Measurements from ENCODE around the gene RFNG.

RFNG gene, protein sequence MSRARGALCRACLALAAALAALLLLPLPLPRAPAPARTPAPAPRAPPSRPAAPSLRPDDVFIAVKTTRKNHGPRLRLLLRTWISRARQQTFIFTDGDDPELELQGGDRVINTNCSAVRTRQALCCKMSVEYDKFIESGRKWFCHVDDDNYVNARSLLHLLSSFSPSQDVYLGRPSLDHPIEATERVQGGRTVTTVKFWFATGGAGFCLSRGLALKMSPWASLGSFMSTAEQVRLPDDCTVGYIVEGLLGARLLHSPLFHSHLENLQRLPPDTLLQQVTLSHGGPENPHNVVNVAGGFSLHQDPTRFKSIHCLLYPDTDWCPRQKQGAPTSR

DNA sequence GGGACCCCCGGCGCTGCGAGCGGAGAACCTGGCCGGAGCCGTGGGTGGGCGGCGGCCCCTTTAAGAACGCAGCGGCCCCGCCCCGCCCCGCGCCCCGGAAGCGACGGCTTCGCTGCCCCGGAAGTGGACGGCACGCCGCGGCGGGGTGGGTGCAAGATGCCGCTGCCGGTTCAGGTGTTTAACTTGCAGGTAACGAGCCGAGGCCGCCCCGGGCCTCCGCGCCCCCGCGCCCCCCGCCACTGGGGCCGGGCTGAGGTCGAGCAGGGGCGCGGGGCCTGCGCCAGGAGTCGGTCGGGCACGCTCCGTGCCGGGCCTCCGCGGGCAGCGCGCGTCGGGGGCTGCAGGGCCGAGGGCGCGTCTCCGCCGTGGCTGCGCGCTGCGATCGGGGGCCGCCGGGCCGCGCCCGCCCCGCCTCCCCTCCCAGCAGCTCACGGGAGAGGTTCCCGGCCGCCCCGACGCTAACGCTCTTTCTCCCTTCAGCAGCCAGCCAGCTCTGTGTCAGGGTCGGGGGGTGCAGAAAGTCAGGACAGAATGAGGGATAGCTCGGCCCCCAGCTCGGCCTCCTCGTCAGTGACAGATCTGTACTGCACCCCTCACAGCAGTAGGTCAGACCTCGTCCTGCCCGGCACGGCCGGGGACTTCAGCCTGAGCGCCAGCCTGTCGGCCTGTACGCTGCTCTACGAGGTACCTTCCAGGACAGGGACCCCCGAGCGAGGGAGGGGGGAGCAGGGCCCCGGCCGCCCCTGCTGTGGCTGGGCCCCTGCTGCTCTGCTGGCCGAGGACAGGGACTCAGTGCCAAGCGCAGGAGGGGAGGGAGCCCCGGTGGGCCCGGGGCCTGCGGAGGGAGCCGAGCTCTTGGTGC is at the start of gene RFNG, which contains the start of gene GPS1:
Gene RFNG (minus strand): TSS at position 36 of the 862 bp plus-strand sequence. CDS start 45 bp downstream, outside the sequence.
Gene GPS1 (plus strand): TSS at position 123 of the 862 bp plus-strand sequence. CDS start 34 bp downstream, at position 157.
- peak; percentile 87 for DNase-seq

DNA sequence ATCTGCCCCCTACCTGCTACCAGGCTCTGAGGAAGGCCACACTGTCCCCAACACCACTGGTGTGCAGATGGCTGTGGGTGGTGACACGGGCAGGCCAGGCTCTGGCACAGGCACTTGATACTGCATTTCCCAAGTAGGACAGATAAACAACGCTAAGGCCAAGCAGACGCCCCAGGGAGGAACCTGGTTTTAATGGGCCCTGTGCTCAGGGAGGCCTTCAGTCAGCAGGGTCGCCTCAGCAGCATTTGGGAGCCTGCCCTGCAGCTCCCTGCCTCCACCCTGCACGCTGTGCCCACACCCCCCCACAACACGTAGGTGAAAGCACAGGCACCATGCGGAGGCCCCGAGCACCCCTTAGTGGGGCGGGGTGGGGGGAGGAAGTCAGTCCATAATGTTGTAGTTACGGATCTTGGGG is 49.7 kb upstream of the RFNG start:
- DNase-seq = no peak

- no peak for DNase-seq
Observed at GRCh38 chr17:82100502-82101298, 49.1 kb upstream of the RFNG start.

DNA sequence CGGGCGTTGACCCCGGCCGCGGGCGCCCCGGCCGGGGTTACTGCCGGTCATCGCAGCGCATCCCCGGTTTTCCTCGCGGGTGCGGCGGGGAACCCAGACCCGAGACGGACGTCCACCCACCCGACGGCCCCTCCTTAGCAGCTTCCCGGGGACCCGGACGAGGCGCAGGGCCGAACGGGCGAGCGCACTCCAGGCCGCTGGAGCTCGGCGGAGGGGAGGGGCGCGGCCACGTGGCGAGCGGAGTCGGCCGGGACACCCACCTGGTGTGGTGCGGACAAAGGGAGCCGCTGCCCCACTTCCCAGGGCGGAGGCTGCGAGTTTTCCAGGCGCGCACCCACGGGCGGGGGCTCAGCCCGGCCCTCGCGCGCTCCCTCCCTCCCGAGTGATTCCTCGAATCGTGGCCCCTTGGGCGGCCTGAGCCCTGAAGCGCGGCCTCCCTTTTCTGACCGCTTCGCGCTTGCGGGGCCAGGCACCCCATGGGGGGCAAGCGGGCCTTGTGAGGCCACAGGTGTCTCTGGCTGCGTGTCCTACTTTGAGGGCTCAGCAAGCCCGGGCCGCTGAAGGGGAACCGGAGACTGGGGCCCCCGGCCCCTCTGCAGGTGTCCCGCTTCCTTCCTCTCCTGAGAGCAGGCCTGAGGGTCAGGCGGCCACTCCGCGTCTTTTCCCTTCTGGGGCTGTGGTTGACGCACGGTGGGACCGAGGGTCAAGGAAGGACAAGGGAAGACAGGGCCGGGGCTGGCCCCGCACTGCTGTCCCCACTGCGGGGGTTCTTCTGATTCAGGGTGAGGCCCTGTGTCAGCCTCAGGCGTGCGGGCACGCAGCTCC is 47.5 kb upstream of the RFNG start:
- peak; percentile 36 for DNase-seq

GRCh38 chr17:82098169-82098938 is 46.7 kb upstream of the RFNG start, which contains the start of gene FASN:
FASN (minus strand) TSS chr17:82098236; CDS start chr17:82096445, 1,791 bp downstream.
- DNase-seq = peak; percentile 96

DNA sequence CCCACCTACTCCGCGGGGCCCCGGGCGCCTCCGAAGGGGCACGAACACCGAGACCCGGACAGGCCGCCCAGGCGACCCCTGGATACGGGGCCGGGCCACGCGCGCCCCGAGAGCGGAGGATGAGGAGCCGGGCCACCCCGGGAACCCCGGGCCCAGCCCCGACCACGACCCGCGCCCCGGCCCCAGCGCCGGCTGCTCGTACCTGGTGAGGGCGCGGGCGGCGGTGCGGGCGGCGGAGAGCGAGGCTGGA is 46.2 kb upstream of the RFNG start:
- DNase-seq = no peak

- DNase-seq = peak; percentile 45
Observed at GRCh38 chr17:82097184-82097918, 45.7 kb upstream of the RFNG start.

DNA sequence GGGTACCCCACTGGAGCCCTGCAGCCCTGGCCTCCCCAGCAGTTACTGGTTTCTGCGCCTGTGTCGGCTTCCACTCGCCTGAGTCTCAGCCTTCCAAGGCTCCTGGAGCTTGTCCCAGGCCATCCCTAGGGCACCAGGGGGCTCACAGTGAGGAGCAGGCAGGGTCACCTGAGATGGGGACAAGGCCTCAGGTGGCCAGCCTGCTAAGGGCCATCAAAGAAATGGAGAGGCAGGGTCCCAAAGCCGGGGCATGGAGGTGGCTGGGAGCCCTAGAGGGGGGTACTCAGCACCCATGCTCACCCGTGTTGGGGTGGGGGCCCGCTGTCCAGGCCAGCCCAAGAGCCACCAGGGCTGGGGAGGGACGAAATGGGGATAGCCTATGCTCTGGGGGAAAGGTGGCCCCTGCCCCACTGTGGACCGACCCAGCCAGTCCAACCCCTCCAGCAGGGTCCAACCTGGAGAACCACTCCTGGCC is 45.1 kb upstream of the RFNG start:
- no peak for DNase-seq

- DNase-seq = no peak
Observed at GRCh38 chr17:82095777-82096708, 44.4 kb upstream of the RFNG start.

DNA sequence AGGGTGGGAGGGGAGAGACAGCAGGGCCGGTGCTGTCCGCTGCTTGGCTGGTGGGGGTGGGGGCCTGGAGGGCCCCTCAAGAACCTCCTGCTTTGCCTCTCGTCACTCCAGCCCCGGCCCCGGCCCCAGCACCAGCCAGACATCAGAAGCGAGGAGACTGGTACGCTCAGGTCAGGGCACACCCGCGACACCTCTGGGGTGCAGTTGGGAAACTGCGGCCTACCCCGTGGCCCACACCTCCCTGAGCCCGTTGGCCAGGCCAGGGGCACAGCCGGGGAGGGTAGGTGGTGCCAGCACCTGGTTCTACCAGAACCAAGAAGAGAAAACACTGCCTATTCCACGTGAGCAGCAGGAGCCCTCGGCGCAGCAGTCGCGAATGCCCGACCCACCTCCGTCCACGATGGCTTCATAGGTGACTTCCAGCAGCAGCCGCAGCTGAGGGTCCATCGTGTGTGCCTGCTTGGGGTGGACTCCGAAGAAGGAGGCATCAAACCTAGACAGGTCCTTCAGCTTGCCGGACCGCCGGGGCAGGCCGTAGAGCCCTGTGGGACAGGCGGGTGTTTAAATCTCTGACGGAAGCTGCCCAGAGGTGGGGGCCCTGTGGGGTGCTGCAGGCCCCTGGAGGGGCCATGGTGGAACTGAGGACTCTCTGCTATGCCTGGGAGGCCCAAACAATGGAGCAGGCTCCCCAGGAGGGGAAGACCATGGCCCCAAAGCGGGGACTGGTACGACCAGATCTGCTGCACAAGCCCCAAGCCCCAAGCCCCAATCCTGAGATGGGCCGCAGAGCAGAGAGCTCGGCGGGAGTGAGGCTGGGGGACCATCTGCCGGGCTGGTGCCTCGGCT is 43.5 kb upstream of the RFNG start:
- DNase-seq = no peak

DNA sequence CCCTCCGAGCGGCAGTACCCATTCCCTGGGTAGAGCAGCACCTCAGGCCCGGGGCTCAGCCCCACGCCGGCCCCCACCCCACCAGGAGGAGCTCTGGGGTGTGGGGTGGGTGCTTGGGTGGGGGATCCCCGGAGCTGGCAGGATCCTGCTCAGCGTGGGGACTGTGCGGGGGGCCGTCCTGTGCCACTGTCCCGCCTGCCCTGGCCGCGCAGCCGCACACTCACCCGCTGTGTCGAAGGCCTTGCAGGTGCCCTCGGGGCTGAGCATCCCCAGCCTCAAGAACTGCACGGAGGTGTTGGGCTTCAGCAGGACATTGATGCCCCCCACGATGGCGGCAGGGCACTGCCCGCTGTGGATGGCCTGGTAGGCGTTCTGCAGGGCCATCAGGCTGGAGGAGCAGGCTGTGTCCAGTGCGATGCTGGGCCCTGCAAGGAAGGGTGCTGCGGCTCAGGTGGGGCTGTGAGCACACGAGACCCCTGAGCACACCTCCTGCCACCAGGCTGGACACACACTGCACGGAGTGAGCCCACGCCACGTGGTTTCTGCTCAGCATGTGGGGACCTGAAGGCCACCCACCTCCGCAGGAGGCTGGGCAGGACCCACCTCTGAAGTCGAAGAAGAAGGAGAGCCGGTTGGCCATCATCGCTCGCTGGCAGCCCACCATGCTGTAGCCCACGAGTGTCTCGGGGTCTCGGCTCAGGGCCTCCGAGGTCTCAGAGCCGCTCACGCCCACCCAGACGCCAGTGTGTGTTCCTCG is 41.6 kb upstream of the RFNG start:
- DNase-seq = no peak

DNA sequence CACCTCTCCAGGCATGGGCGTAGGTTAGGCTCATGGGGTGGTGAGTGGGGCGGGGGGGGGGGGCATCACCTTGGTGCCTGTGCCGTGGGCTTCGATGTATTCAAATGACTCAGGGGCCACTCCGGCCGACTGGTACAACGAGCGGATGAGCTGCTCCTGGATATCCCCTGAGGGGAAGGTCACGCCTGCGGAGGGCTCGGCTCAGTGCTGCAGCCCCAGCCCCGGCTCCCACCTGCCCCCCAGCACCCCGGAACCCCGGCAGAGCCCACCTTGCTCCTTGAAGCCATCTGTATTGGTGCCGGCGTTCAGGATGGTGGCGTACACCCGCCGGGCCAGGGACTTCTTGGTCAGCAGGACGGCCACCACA is 41.0 kb upstream of the RFNG start:
- peak; percentile 2 for DNase-seq

DNA sequence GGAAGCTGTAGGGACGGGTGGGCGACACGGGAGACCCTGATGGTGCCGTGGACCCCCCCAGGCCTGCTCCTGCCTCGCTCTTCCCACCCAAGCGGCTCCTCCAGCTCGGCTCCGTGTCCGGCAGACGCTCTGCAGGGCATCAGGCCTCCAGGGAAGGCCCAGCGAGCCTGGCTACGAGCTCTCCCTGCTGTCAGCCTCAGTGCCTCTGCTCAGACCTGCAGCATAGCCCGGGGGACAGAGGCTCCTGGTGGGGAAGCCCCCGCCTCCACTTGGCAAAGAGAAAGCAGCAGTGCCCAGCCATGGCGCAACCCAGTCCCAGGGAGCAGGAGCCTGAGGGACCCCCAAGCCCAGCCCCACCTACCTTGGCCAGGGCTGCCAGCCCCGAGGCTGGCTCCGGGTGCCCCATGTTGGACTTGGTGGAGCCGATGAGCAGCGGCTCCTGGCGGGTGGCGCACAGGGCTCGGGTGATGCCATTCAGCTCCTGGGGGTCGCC is 40.5 kb upstream of the RFNG start:
- DNase-seq = no peak

DNA sequence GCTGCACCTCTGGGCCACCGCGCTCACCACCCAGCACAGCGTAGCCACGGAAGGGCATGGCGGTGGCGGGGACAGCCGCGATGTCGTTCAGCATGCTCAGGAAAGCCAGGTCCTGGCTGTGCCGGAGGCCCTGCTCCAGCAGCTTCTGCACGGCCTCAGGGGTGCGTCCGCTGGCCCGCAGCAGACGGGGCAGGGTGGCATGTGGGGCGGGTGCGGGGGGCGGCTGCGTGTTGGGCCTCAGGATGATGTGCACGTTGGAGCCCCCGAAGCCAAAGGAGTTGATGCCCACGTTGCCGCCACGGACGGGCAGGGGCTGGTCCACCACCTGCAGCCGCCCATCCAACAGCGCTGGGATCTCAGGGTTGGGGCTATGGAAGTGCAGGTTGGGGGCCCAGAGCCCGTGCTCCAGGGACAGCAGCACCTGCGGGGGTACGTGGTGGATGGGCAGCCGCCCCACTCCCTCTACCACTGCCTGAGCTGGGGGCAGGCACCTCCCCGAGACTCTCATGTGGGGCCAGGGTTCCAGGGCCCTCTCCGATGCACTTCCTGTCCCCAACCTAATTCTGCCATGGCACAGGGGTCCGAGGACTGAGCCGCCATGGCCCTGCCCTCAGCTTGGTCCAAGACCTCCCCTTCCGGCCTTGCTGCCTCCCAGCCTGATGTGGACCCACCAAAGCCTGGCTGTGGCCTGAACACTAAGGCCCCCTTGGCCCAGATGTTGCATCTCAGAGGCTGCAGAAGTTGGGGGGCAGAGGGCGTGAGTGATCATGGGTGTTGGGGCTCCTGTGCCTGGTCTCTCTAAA is 39.9 kb upstream of the RFNG start:
- no peak for DNase-seq

- DNase-seq = no peak
Observed at GRCh38 chr17:82090549-82091263, 39.1 kb upstream of the RFNG start.
